ENCODE measurements around the gene MSRB1. TPM values are rescaled to one million over a fixed set of nuclear protein-coding genes. Genes with fewer than 3 reads are reported as not detected.

MSRB1 gene
- total RNA-seq, 1 donor from 2014 or later: 32.7 TPM

- H3K27ac ChIP-seq (replicated peaks): no peak overlapping the region
- intact Hi-C loops (cut with micrococcal nuclease): no loop called here
- H3K4me1 ChIP-seq: peaks cover 39% of the 10 kb centered on the region
- peaks cover 77% of the 10 kb centered on the region for H3K27me3 ChIP-seq (ENCODE audit: low read depth)
- no peak for DNase-seq
- no peaks in the 10 kb centered on the region for H3K9me3 ChIP-seq (replicated peaks)
- H3K36me3 ChIP-seq: peaks cover 54% of the 10 kb centered on the region
- no peak for TF ChIP-seq CTCF (IDR thresholded peaks at IDR 0.05; ENCODE audit: borderline replicate concordance)
- no peak overlapping the region for H3K4me3 ChIP-seq
Observed at GRCh38 chr16:1976951-1977874, 34.2 kb upstream of the MSRB1 start.

DNA sequence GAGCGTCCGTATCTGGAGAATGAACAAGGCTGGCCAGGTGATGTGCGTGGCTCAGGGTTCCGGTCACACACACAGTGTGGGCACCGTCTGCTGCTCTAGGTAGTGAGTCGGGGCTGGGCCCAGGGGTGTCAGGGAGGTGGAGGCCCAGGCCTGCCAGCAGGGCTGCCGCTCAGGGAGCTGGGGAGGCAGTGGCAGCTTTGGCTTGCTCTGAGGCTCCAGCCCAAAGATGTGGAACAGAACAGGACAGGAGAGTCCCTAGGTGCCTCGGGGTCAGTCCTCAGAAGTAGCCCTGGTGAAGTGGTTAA lies 33.2 kb upstream of the MSRB1 start:
- peaks cover 48% of the 10 kb centered on the region for H3K4me1 ChIP-seq
- no peak overlapping the region for H3K4me3 ChIP-seq
- peaks cover 66% of the 10 kb centered on the region for H3K27me3 ChIP-seq (ENCODE audit: low read depth)
- H3K36me3 ChIP-seq: peaks cover 54% of the 10 kb centered on the region
- H3K9me3 ChIP-seq (replicated peaks): no peaks in the 10 kb centered on the region
- no peak for DNase-seq
- no peak overlapping the region for H3K27ac ChIP-seq (replicated peaks)
- intact Hi-C loops (cut with micrococcal nuclease): no loop called here
- no peak for TF ChIP-seq CTCF (IDR thresholded peaks at IDR 0.05; ENCODE audit: borderline replicate concordance)

GRCh38 chr16:1975432-1976215 lies 32.6 kb upstream of the MSRB1 start:
- Histone ChIP-seq H3K9me3 (replicated peaks) (no peaks in the 10 kb centered on the region), H3K4me1 (peaks cover 51% of the 10 kb centered on the region), H3K4me3 (no peak overlapping the region), H3K27ac (replicated peaks) (no peak overlapping the region), H3K27me3 (ENCODE audit: low read depth) (peaks cover 61% of the 10 kb centered on the region), H3K36me3 (peaks cover 54% of the 10 kb centered on the region)
- no peak for DNase-seq
- no peak for TF ChIP-seq CTCF (IDR thresholded peaks at IDR 0.05; ENCODE audit: borderline replicate concordance)
- intact Hi-C loops (cut with micrococcal nuclease): no loop called here

DNA sequence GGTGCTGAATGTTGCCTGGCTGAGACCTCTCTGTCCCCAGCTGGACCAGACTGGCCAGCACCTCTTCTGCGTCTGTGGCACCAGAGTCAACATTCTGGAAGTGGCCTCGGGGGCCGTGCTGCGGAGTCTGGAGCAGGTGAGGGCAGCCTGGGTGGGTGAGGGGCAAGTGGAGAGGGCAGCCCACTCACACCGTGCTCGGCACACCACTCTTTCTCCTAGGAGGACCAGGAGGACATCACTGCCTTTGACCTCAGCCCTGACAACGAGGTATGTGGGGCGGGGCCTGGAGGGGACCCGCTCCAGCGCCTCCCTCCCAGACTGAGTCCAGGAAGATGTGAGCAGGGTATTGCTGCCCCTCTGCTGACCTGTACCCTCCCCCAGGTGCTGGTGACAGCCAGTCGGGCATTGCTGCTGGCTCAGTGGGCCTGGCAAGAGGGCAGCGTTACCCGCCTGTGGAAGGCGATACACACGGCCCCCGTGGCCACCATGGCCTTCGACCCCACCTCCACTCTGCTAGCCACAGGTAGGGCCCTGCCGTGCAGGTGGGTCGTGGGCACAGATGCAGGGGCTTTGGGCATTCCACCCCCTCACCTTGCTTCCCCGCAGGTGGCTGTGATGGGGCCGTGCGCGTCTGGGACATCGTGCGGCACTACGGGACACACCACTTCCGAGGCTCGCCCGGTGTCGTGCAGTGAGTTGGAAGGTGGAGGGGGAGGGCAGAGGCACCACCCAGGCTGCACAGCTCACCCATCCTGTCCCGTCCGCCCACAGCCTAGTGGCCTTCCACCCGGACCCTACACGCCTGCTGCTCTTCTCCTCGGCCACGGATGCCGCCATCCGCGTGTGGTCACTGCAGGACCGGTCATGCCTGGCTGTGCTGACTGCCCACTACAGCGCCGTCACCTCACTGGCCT lies 31.4 kb upstream of the MSRB1 start:
- DNase-seq: no peak
- intact Hi-C loops (cut with micrococcal nuclease): no loop called here
- no peak for TF ChIP-seq CTCF (IDR thresholded peaks at IDR 0.05; ENCODE audit: borderline replicate concordance)
- H3K9me3 ChIP-seq (replicated peaks): no peaks in the 10 kb centered on the region
- peaks cover 54% of the 10 kb centered on the region for H3K36me3 ChIP-seq
- H3K27me3 ChIP-seq (ENCODE audit: low read depth): peaks cover 49% of the 10 kb centered on the region
- no peak overlapping the region for H3K27ac ChIP-seq (replicated peaks)
- no peak overlapping the region for H3K4me3 ChIP-seq
- peaks cover 42% of the 10 kb centered on the region for H3K4me1 ChIP-seq

All from left ventricle myocardium inferior (tissue), 1 donor.